Measurements from ENCODE around the gene TFF2. TPM values are rescaled to one million over a fixed set of nuclear protein-coding genes. Genes with fewer than 3 reads are reported as not detected.

Gene TFF2
- total and polyA plus RNA-seq, 2 donors from 2014 or later, result not detected

DNA sequence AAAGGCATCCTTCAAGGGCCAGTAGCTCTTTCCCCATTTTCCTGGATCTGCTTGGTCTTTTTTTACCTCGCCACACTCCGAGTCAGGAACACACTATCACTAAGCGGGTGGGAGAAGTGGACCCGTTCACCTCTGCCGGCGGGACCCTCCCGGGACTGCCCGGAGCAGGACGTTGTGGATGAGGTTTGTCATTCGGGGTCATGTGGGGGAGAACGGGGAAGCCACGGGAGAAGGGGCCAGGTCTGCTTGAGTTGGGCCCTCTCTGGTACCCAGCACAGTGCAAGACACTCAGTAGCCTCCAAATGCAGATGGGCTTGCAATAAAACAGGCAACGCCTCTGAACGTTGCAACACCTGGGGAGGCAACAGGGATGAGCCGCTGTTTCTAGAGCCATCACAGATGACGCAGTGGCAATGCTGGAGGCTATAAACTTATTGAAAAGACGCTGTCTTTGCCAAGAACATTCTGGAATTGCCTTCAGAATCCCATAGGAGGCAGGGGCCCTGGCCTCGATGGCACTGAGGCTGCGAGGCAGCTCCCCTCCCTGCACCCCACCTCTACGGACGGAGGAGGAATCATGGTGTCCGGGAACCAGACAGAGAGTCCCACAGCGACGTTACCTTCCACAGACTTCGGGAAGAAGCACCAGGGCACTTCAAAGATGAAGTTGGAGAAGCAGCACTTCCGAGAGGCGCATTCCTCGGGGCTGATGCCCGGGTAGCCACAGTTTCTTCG, 3.8 kb downstream of the TFF2 start:
- TF ChIP-seq, protein P1, sequence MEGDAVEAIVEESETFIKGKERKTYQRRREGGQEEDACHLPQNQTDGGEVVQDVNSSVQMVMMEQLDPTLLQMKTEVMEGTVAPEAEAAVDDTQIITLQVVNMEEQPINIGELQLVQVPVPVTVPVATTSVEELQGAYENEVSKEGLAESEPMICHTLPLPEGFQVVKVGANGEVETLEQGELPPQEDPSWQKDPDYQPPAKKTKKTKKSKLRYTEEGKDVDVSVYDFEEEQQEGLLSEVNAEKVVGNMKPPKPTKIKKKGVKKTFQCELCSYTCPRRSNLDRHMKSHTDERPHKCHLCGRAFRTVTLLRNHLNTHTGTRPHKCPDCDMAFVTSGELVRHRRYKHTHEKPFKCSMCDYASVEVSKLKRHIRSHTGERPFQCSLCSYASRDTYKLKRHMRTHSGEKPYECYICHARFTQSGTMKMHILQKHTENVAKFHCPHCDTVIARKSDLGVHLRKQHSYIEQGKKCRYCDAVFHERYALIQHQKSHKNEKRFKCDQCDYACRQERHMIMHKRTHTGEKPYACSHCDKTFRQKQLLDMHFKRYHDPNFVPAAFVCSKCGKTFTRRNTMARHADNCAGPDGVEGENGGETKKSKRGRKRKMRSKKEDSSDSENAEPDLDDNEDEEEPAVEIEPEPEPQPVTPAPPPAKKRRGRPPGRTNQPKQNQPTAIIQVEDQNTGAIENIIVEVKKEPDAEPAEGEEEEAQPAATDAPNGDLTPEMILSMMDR (IDR thresholded peaks at IDR 0.05; ENCODE audit: borderline replicate concordance, extremely low read depth, insufficient read depth), result no peak
- Histone ChIP-seq H3K4me3 (ENCODE audit: low read length in 3 of 3) (no peak overlapping the region), H3K27me3 (ENCODE audit: control insufficient read depth, insufficient read depth, low read length) (no peaks in the 10 kb centered on the region), H3K9me3 (ENCODE audit: control insufficient read depth in 2 of 3, insufficient read depth in 1 of 3, low read length in 3 of 3) (no peaks in the 10 kb centered on the region), H3K9ac (ENCODE audit: low read length in 3 of 3) (no peak overlapping the region), H3K4me1 (ENCODE audit: control insufficient read depth in 2 of 3, insufficient read depth in 2 of 3, low read depth in 1 of 3, low read length in 3 of 3) (peaks cover 0 to 2% (median 0%) of the 10 kb centered on the region in 3 donors), H3K27ac (ENCODE audit: low read depth in 2 of 2, low read length in 2 of 2) (no peak overlapping the region), H3K36me3 (ENCODE audit: control insufficient read depth in 2 of 3, insufficient read depth in 3 of 3, low read length in 3 of 3) (no peaks in the 10 kb centered on the region)
- DNase-seq (no peak), FAIRE-seq (no peak)
- intact Hi-C loops (cut with DNase I), result no loop called here

DNA sequence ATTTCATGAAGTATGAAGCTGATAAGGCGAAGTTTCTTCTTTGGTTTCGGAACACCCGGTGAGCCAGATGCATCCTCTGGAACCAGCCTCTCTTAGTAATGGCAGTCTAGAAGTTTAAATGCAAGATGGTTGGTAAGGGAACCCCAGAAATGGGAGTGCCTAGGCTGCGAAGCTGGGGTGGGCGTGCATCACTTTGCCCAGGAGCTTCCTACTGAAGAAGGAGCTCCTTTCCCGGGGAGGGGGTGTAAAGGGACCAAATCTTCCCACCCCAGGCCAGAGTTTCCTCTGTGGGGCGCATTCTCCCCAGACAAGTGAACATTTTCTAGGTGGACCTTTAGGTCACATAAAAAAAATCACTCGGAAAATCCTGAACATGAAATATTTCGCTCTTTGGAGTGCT, 4.4 kb downstream of the TFF2 start:
- no peak overlapping the region for H3K4me3 ChIP-seq (ENCODE audit: low read length in 3 of 3)
- no peak overlapping the region for H3K27ac ChIP-seq (ENCODE audit: low read depth in 2 of 2, low read length in 2 of 2)
- intact Hi-C loops (cut with DNase I), result no loop called here
- no peaks in the 10 kb centered on the region for H3K36me3 ChIP-seq (ENCODE audit: control insufficient read depth in 2 of 3, insufficient read depth in 3 of 3, low read length in 3 of 3)
- H3K9me3 ChIP-seq (ENCODE audit: control insufficient read depth in 2 of 3, insufficient read depth in 1 of 3, low read length in 3 of 3), result no peaks in the 10 kb centered on the region
- peaks cover 0 to 2% (median 0%) of the 10 kb centered on the region in 3 donors for H3K4me1 ChIP-seq (ENCODE audit: control insufficient read depth in 2 of 3, insufficient read depth in 2 of 3, low read depth in 1 of 3, low read length in 3 of 3)
- DNase-seq (no peak), FAIRE-seq (no peak)
- H3K27me3 ChIP-seq (ENCODE audit: control insufficient read depth, insufficient read depth, low read length), result no peaks in the 10 kb centered on the region
- H3K9ac ChIP-seq (ENCODE audit: low read length in 3 of 3), result no peak overlapping the region
- TF ChIP-seq, protein P1 (IDR thresholded peaks at IDR 0.05; ENCODE audit: borderline replicate concordance, extremely low read depth, insufficient read depth), result no peak

DNA sequence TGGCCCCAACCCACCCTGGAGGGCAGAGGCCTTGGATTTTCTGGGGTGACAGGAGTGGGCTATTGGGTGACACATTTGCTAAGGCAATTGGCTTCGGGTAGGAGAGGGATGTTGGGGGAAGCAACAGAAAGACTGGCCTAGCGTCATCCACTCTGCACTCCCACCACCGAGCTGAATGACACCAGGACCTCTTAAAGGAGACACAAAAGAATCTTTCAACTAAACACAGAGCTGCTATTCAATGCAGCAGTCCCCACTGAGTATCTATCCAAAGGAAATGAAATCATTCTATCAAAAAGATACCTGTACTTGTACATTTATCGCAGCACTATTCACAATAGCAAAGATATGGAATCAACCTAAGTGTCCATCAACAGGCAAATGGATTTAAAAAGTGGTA, 6.2 kb downstream of the TFF2 start:
- Histone ChIP-seq H3K9ac (ENCODE audit: low read length in 3 of 3) (no peak overlapping the region), H3K9me3 (ENCODE audit: control insufficient read depth in 2 of 3, insufficient read depth in 1 of 3, low read length in 3 of 3) (no peaks in the 10 kb centered on the region), H3K4me1 (ENCODE audit: control insufficient read depth in 2 of 3, insufficient read depth in 2 of 3, low read depth in 1 of 3, low read length in 3 of 3) (no peaks in the 10 kb centered on the region), H3K36me3 (ENCODE audit: control insufficient read depth in 2 of 3, insufficient read depth in 3 of 3, low read length in 3 of 3) (no peaks in the 10 kb centered on the region), H3K27ac (ENCODE audit: low read depth in 2 of 2, low read length in 2 of 2) (no peak overlapping the region), H3K27me3 (ENCODE audit: control insufficient read depth, insufficient read depth, low read length) (no peaks in the 10 kb centered on the region), H3K4me3 (ENCODE audit: low read length in 3 of 3) (no peak overlapping the region)
- DNase-seq, result no peak
- intact Hi-C loops (cut with DNase I), result no loop called here
- TF ChIP-seq, protein P1 (IDR thresholded peaks at IDR 0.05; ENCODE audit: borderline replicate concordance, extremely low read depth, insufficient read depth), result no peak
- FAIRE-seq, result no peak

Measured in kidney (tissue), 14 donors.